ENCODE measurements around the gene NPLOC4. TPM values are rescaled to one million over a fixed set of nuclear protein-coding genes. Genes with fewer than 3 reads are reported as not detected.

The NPLOC4 gene
- total and polyA plus RNA-seq, 2 donors (not counting 1 experiment from before 2014, with no cell fraction given) = 70.2 to 101 TPM

GRCh38 chr17:81672504-81672903 is 35.6 kb upstream of the NPLOC4 start:
- Histone ChIP-seq H3K9me3 (ENCODE audit: control extremely low read depth in 1 of 3, control insufficient read depth in 2 of 3, insufficient read depth in 1 of 3, low read length in 2 of 3) (no peaks in the 10 kb centered on the region), H4K20me1 (ENCODE audit: control insufficient read depth, insufficient read depth, low read length, poor library complexity, severe bottlenecking) (peaks cover 13% of the 10 kb centered on the region), H3K27me3 (replicated peaks in 1 of 4; ENCODE audit: control extremely low read depth in 1 of 4, control insufficient read depth in 3 of 4, insufficient read depth in 4 of 4, low read length in 3 of 4) (no peaks in the 10 kb centered on the region), H3K27ac (ENCODE audit: low read length in 2 of 2) (no peak overlapping the region), H2AFZ (ENCODE audit: insufficient read depth, low read depth, low read length, poor library complexity, severe bottlenecking) (no peak overlapping the region), H3K4me2 (replicated peaks; ENCODE audit: low read depth, low read length, poor library complexity, severe bottlenecking) (no peak overlapping the region), H3K4me1 (ENCODE audit: control insufficient read depth in 2 of 2, insufficient read depth in 2 of 2, low read length in 2 of 2) (peaks cover 8 to 9% of the 10 kb centered on the region in 2 donors), H3K79me2 (ENCODE audit: control insufficient read depth, insufficient read depth, low read length) (peaks cover 27% of the 10 kb centered on the region), H3K9ac (ENCODE audit: low read length) (no peak overlapping the region), H3K4me3 (ENCODE audit: control extremely low read depth in 1 of 5, extremely low read depth in 1 of 5, insufficient read depth in 1 of 5, low read depth in 2 of 5, low read length in 4 of 5) (no peak overlapping the region), H3K36me3 (replicated peaks in 1 of 2; ENCODE audit: control extremely low read depth in 1 of 2, control insufficient read depth in 1 of 2, extremely low read depth in 1 of 2, insufficient read depth in 2 of 2, low read length in 1 of 2) (peaks cover 0 to 53% of the 10 kb centered on the region in 2 experiments)
- CTCF ChIA-PET = no interaction called here
- Mint-ChIP-seq H3K27ac (no peak overlapping the region), H3K27me3 (no peaks in the 10 kb centered on the region), H3K9me3 (ENCODE audit: insufficient read depth) (no peaks in the 10 kb centered on the region), H3K4me3 (no peak overlapping the region), H3K4me1 (peaks cover 15% of the 10 kb centered on the region)
- DNase-seq (no peak), ATAC-seq (ENCODE audit: low read depth) (no peak)
- POLR2A ChIA-PET = no interaction called here
- TF ChIP-seq EZH2 (IDR thresholded peaks at IDR 0.05; ENCODE audit: borderline replicate concordance, insufficient read depth, low read depth, low read length, poor library complexity, severe bottlenecking) (no peak), CTCF (IDR thresholded peaks at IDR 0.05) (no peak)
- WGBS (ENCODE audit: insufficient coverage) = 95% methylated on average over 15 of the region's 18 CpGs
- intact Hi-C loops (cut with micrococcal nuclease) = no loop called here

- no peak overlapping the region for H3K9ac ChIP-seq (ENCODE audit: low read length)
- intact Hi-C loops (cut with micrococcal nuclease) = loop anchor here (2.0 kb wide), 1 partner anchor 115 kb away; the partner anchor contains the start of gene FAAP100
These were observed 30.8 kb upstream of the NPLOC4 start for GRCh38 chr17:81667754-81668153.

More at GRCh38 chr17:81667754-81668153, 30.8 kb upstream of the NPLOC4 start:
- Histone ChIP-seq H3K27me3 (replicated peaks in 1 of 4; ENCODE audit: control extremely low read depth in 1 of 4, control insufficient read depth in 3 of 4, insufficient read depth in 4 of 4, low read length in 3 of 4) (no peaks in the 10 kb centered on the region), H3K79me2 (ENCODE audit: control insufficient read depth, insufficient read depth, low read length) (peaks cover 54% of the 10 kb centered on the region), H3K4me3 (ENCODE audit: control extremely low read depth in 1 of 5, extremely low read depth in 1 of 5, insufficient read depth in 1 of 5, low read depth in 2 of 5, low read length in 4 of 5) (no peak overlapping the region), H3K4me2 (replicated peaks; ENCODE audit: low read depth, low read length, poor library complexity, severe bottlenecking) (peak overlapping the region; percentile 93), H3K27ac (ENCODE audit: low read length in 2 of 2) (no peak overlapping the region), H2AFZ (ENCODE audit: insufficient read depth, low read depth, low read length, poor library complexity, severe bottlenecking) (no peak overlapping the region), H4K20me1 (ENCODE audit: control insufficient read depth, insufficient read depth, low read length, poor library complexity, severe bottlenecking) (peaks cover 13% of the 10 kb centered on the region), H3K4me1 (ENCODE audit: control insufficient read depth in 2 of 2, insufficient read depth in 2 of 2, low read length in 2 of 2) (peaks cover 19 to 25% of the 10 kb centered on the region in 2 donors), H3K9me3 (ENCODE audit: control extremely low read depth in 1 of 3, control insufficient read depth in 2 of 3, insufficient read depth in 1 of 3, low read length in 2 of 3) (no peaks in the 10 kb centered on the region), H3K36me3 (replicated peaks in 1 of 2; ENCODE audit: control extremely low read depth in 1 of 2, control insufficient read depth in 1 of 2, extremely low read depth in 1 of 2, insufficient read depth in 2 of 2, low read length in 1 of 2) (peaks cover 0 to 37% of the 10 kb centered on the region in 2 experiments)
- CTCF ChIA-PET = no interaction called here
- DNase-seq (no peak), ATAC-seq (ENCODE audit: low read depth) (no peak)
- H3K4me1 Mint-ChIP-seq = peaks cover 23% of the 10 kb centered on the region
- WGBS (ENCODE audit: insufficient coverage) = 89% methylated on average over 18 of the region's 18 CpGs
- no peaks in the 10 kb centered on the region for H3K9me3 Mint-ChIP-seq (ENCODE audit: insufficient read depth)
- no peak for TF ChIP-seq EZH2 (IDR thresholded peaks at IDR 0.05; ENCODE audit: borderline replicate concordance, insufficient read depth, low read depth, low read length, poor library complexity, severe bottlenecking)
- no peak for TF ChIP-seq CTCF (IDR thresholded peaks at IDR 0.05)
- H3K27ac Mint-ChIP-seq = peak overlapping the region; percentile 53
- H3K4me3 Mint-ChIP-seq = peak overlapping the region; percentile 91
- POLR2A ChIA-PET = interaction anchor here (0.7 to 1.7 kb wide), 2 partner anchors 16 to 403 kb away, joined by 5 to 7 read pairs; partner anchors contain the start of genes ARL16 and HGS
- no peaks in the 10 kb centered on the region for H3K27me3 Mint-ChIP-seq
